ENCODE data around the gene AGBL3.

The AGBL3 gene

GRCh38 chr7:135143885-135144668 lies 157.8 kb downstream of the AGBL3 start:
- in situ Hi-C loops (cut with MboI; ENCODE audit: low sequenced_read_pairs) = no loop called here

- in situ Hi-C loops (cut with MboI; ENCODE audit: low sequenced_read_pairs) = no loop called here
These were observed 161.1 kb downstream of the AGBL3 start for GRCh38 chr7:135147341-135147898.

DNA sequence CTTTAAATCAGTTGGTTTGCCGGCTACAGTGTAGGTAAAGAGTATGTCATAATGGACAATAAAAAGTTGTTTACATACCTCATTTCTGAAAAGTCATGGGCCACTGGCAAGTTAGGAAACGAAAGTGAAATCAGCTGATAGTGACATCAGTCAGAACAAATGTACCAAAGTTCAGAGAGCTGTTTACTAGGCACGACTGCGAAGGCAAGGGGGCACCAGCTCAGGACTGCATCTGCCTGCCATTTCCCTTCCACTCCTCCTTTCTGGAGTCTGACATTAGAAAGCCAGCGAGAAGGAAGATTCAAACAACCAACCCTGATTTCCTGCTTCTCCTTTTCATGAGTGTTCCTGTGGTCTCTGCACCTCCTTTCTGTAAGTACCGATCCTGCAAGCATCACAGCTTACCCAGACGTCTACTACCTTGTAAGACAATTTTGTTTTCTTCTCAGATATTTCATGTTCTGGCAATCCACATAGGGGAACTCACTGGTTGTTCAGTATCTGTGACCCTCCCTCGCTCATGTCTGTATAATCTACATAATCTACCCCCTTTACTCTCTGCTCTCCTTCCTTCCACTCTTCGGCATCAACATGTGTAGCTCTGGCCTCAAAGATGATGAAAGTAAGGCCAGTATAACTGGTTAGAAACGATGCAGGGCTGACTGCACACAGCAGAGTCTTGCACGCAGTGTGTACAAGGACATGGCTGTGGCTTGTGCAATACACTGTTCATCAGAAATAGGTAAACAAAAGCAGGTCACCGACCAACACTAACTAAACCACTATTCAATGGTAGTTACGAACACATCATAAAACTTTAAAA lies 161.8 kb downstream of the AGBL3 start, which contains the start of gene TMEM140:
TMEM140 (plus strand) TSS at position 174 of the 823 bp plus-strand sequence. CDS start 16,370 bp downstream, outside the sequence.
- in situ Hi-C loops (cut with MboI; ENCODE audit: low sequenced_read_pairs) = no loop called here

DNA sequence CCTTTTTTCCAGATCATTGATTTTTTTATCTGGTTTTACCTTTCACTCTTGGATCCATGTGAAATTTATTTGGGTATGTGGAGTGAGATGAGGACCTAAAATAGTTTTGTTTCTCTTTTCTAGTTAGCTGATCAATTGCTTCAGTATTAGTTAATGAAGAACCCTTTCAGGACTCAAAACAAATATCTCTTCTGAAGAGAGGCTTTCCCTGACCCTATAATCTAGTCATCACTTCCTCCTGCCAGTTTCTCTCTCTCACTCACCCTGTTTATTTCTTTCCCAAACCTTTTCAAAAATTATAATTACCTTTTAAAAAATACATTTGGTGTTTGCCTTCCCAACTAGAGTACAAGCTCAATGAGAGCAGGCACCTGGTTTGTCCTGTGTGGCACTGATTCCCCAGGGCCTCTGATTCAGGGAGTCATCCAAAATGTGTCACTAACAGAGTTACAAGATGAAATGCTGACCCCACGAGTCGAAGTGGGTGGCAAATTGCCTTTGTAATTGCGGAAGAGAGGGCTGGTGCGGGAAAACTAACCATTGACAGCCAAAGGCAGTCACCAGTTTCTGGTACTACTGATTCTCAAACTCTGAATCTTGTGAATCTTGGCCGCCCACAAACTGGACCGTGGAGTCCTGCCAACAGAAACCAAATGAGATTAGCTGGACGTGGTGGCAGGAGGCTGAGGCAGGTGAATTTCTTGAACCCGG lies 163.9 kb downstream of the AGBL3 start:
- in situ Hi-C loops (cut with MboI; ENCODE audit: low sequenced_read_pairs) = no loop called here

DNA sequence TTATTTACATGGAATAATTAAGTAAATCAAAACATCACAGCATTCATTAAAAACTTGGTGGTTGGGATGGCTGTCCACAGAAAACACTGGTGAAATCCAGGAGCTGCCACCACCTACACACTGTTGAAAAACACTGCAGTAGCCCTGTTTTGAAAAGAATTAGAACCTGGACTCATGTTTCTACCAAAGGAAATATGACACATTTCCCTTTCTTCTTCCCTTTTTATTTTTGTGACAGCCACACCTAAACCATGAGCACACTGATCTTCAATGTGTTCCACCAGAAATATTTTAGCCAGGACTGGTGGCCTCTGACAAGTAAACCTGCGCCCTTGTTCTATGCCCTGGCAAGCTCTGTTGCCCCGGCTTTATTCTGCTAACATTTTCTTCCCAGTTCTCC lies 164.8 kb downstream of the AGBL3 start:
- in situ Hi-C loops (cut with MboI; ENCODE audit: low sequenced_read_pairs) = no loop called here

- in situ Hi-C loops (cut with MboI; ENCODE audit: low sequenced_read_pairs) = no loop called here
These were observed 165.2 kb downstream of the AGBL3 start for GRCh38 chr7:135151533-135151932.

DNA sequence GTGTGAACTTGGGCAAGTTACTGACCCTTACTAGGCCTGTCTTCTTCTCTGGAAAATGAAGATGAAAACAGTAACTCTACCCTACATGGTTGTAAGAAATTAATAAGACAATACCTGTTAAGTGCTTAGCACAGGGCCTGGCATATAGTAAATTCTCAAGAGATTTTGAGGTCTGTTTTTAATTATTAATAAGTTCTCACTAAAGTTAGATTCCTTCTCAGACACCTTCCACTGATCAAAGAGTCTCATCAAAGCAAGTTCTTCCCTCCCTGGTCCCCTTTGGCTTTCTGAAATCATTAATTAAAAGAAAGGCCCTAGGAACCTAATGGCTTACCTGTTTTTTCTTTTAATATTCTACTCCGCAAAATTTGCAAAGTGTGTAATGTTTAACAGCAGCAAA lies 166.1 kb downstream of the AGBL3 start:
- in situ Hi-C loops (cut with MboI; ENCODE audit: low sequenced_read_pairs) = no loop called here

- in situ Hi-C loops (cut with MboI; ENCODE audit: low sequenced_read_pairs) = no loop called here
These were observed 168.4 kb downstream of the AGBL3 start for GRCh38 chr7:135154734-135155133.

GRCh38 chr7:135156290-135156689 lies 170.0 kb downstream of the AGBL3 start:
- in situ Hi-C loops (cut with MboI; ENCODE audit: low sequenced_read_pairs) = no loop called here

DNA sequence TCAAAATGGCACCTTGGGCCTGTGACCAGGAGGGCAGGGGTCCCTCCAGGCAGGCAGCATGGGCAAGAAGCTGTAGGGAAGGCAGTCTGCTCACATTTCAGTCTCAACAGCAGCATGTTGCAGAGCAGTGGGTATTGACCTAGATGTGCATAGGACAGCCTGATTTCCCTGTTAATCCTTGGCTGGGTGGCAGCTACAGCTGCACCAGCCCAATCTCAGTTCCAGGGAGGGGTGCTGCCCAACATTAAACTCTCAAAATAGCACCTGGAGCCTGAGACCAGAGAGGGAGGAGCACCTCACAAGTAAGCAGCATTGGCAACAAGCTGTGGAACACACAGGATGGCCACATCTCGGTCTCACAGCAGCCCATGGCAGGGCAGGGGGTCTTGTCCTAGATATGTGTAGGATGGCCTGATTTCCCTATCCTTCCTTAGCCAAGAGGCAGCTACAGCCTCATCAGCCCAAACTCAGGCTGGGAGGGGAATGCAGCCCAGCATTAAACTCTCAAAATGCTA lies 171.9 kb downstream of the AGBL3 start:
- in situ Hi-C loops (cut with MboI; ENCODE audit: low sequenced_read_pairs) = no loop called here

DNA sequence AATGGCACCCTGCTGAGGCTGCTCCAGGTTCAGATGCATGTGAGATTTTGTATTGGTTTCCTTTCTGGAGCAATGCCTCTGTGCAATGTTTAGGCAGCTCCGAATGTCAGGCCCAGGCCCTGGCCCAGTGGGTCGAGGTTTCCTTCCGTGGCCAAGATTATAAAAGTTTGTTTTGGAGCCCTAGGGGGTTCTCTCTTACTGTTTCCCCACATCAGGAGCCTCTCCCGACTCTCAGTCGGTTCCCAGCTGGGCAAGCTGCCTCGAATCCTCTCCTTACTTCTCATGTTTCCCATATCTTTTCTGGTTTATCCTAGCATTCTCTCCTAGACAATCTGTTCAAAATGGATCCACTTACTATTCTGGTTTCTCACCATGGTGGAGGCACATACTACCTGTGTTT lies 172.6 kb downstream of the AGBL3 start:
- in situ Hi-C loops (cut with MboI; ENCODE audit: low sequenced_read_pairs) = no loop called here

GRCh38 chr7:135159359-135160085 lies 173.2 kb downstream of the AGBL3 start:
- in situ Hi-C loops (cut with MboI; ENCODE audit: low sequenced_read_pairs) = no loop called here

DNA sequence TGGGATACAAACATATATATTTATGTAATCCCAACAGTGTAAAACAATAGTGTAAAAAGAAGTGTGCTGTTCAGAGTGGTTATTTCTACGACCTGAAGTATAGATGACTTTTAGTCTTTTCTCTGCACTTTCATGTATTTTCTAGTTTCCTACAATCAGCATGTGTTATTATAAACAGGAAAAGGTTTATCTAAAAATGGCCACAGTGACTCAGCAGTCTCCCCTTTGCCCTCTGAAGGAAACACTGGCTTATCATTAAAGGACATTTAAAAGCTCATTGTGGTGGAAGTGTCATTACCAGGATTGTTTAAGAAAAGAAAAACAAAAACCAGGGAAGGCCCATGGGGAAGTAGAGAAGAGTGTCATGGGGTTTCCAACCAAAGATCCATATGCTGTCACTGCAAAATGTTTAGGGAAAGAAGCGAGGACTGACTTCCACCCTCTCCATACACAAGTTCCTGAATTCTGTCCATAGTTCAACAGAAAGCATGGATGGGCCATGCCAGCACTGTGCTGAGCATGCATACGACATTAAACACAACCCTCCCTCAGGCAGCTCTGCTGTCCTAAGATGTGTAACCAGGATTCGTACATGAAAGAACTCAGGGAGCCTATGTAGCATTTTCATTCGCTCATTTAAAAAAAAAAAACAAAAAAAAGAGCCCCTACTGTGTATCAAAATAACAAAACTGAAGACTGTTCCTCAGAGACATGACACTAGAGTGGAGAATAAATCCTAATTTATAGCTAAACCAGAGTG lies 174.0 kb downstream of the AGBL3 start:
- in situ Hi-C loops (cut with MboI; ENCODE audit: low sequenced_read_pairs) = no loop called here

GRCh38 chr7:135160858-135161653 lies 174.7 kb downstream of the AGBL3 start:
- in situ Hi-C loops (cut with MboI; ENCODE audit: low sequenced_read_pairs) = no loop called here

GRCh38 chr7:135161669-135162068 lies 175.4 kb downstream of the AGBL3 start:
- in situ Hi-C loops (cut with MboI; ENCODE audit: low sequenced_read_pairs) = no loop called here

DNA sequence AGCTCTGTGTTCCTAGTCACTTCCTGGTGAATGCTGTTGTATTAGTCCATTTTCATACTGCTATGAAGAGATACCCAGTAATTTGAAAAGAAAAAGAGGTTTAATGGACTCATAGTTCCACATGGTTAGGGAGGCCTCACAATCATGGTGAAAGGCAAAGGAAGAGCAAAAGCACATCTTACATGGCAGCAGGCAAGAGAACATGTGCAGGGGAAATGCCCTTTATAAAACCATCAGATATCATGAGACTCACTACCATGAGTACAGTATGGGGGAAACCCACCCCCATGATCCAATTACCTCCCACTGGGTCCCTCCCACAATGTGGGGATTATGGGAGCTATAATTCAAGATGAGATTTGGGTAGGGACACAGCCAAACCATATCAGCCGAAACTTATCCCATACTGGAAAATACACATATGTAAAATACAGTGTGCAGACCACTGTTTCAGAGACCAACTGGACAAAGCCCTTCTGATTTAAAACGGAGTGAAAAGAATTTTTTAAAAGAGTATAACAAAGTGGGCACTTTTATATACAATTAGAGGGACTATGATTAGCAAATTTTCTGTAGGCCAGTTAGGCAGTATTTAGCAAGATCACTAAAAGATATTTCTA lies 176.2 kb downstream of the AGBL3 start:
- in situ Hi-C loops (cut with MboI; ENCODE audit: low sequenced_read_pairs) = no loop called here

DNA sequence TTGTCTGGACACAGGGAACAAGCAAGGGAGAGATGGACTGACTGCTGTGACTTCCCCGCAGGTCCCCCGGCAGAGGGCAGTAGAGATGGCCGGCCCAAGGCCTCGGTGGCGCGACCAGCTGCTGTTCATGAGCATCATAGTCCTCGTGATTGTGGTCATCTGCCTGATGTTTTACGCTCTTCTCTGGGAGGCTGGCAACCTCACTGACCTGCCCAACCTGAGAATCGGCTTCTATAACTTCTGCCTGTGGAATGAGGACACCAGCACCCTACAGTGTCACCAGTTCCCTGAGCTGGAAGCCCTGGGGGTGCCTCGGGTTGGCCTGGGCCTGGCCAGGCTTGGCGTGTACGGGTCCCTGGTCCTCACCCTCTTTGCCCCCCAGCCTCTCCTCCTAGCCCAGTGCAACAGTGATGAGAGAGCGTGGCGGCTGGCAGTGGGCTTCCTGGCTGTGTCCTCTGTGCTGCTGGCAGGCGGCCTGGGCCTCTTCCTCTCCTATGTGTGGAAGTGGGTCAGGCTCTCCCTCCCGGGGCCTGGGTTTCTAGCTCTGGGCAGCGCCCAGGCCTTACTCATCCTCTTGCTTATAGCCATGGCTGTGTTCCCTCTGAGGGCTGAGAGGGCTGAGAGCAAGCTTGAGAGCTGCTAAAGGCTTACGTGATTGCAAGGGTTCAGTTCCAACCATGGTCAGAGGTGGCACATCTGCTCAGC lies 178.2 kb downstream of the AGBL3 start:
- in situ Hi-C loops (cut with MboI; ENCODE audit: low sequenced_read_pairs) = no loop called here

GRCh38 chr7:135165862-135166261 lies 179.6 kb downstream of the AGBL3 start:
- in situ Hi-C loops (cut with MboI; ENCODE audit: low sequenced_read_pairs) = no loop called here

All from hTERT RPE-1 (cell line).